H1 (cell line): Measurements from ENCODE around the gene FN3KRP. TPM values are rescaled to one million over a fixed set of nuclear protein-coding genes. Genes with fewer than 3 reads are reported as not detected.

Source experiments
- HDAC2 ChIP-seq, 2 experiments: fragments of 300-600 bp in 1 of 2; sonication (generic) in 1 of 2; IDR thresholded peaks; 2 replicates each; pipeline ENCODE4 v1.6.1; 2011 to 2012; ENCODE audit warnings: low read depth in 2 of 2, low read length in 2 of 2, mild to moderate bottlenecking in 2 of 2, moderate library complexity in 2 of 2, borderline replicate concordance in 1 of 2, inconsistent platforms in 1 of 2
- polyA plus RNA-seq, 7 experiments: library from polyadenylated mRNA; depleted of rRNA in 3 of 7; stranded (reverse) in 5 of 7; unstranded in 2 of 7; fragments of >200 nt in 5 of 7; fragments of 200-250 nt in 2 of 7; gene quantifications; 1 replicate in 5 of 7; 2 replicates in 1 of 7; 4 replicates in 1 of 7; pipeline versions ENCODE4 v1.2.1 to v1.2.3, GENCODE V29; 2011 to 2013; ENCODE audit warnings: missing spikeins in 2 of 7, mixed read lengths in 2 of 7
- total RNA-seq: library from RNA; stranded (reverse); fragmentation: NEBNext Ultra II Directional; extraction: Animal tissue kit (Norgen Biotek cat#: 25700); gene quantifications from 2 replicates; pipeline ENCODE4 v1.2.1, GENCODE V29; 2021

Gene FN3KRP
- total and polyA plus RNA-seq, 2 of the 8 experiments (the other 6 are each of a cell fraction or from before 2014, with no cell fraction given): 18.1 to 21.4 TPM

DNA sequence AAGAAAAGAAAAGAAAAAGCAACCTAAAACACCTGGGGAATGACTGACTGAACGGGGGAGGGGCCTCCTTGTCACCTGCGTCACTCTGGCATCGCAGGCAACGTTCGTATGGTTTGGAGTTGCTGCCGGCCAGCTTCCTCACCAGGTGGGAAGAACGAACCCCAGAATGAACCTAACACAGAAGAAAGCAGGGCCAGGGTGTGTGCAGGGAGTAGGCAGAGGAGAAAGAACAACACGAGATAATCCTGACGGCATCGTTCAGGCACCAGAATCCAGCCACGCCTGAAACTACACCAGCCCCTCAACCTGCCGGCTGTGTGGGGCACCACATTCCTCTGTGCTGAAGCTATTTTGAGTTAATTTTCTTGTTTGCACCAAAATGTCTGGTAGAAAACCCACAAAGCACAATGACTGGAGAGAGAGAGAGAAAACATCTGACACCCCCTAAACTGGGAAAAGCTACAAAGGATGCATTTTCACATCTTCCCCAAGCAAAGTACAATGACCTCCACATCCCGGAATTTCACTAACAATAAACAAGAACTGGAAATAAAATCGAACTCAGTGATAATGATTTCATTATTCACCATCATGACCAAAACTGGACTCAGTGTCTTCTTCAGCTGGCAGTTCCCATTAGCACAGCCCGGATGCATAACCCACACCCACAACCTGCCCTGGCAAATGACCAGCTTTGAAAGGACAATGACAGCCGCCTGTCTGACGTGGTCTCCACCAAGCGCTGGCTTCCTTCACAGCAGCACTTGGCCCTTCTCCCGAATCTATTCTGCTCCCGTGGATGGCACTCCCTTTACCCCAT, 41.6 kb upstream of the FN3KRP start (continued):
- no peak for TF ChIP-seq HDAC2 (IDR thresholded peaks at IDR 0.05; ENCODE audit: borderline replicate concordance in 1 of 2, low read depth in 2 of 2, low read length in 2 of 2)
